Mucosa of gallbladder (tissue), 1 donor: Measurements from ENCODE around the gene MFAP2. TPM values are rescaled to one million over a fixed set of nuclear protein-coding genes. Genes with fewer than 3 reads are reported as not detected.
"Not testable (repeated sequence)": the region's sequence is repeated elsewhere in the genome, so short reads cannot be mapped to it uniquely, and the experiment has no call there.

Source experiments
- DNase-seq: peaks from one replicate; pipeline ENCODE4 v3.0.0-alpha.2; 2020; ENCODE audit warnings: low spot score
- total RNA-seq: library from RNA; stranded (reverse); gene quantifications from one replicate; pipeline ENCODE4 v1.2.1, GENCODE V29; 2021
- donor health status: DM: no; HTN: no; CAD: no.

Gene MFAP2
- total RNA-seq, 1 donor from 2014 or later: 19.8 TPM

DNA sequence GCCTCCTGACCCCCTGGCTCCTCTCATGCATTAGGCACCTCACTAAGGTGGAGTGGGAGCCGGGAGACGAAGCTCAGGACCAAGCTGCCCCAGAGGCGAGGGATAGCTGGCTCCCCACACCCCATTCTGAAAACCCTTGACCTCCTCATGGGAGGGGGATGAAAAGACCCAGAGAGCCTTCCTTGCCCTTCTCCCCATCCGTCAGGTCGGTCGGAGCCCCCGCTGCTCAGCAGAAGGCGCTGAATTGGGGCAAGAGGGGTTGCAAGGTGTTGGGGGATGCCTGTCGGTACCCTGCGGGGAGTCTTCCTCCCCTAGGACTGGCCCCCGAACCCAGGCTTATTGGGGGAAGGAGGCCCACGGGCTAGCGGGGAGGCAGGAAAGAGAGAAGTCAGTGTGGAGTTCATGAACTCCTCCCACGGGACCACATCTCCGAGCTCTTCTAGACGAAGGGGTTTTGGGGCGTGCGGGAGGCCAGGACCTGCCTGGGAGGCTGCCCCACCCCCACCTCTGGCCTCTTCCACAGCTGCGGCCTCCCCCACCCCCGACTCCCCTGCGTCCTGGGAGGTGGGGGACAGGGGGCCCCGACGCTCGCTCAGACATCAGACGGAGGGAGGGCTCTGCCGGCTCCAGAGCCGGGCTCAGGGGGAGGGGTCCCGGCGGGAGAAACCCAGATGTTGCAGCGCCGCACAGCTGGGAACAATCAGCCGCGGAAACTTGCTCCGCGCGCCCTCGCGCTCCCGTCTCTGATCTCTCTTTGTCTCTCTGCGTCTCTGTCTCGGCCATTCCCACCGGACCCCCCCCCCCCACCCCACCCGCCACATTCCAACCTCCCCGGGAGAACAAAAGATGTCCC, 719 bp downstream of the MFAP2 start:
- DNase-seq: no peak

- peak; percentile 72 for DNase-seq
These were observed 1.6 kb downstream of the MFAP2 start for GRCh38 chr1:16978567-16979474.

DNA sequence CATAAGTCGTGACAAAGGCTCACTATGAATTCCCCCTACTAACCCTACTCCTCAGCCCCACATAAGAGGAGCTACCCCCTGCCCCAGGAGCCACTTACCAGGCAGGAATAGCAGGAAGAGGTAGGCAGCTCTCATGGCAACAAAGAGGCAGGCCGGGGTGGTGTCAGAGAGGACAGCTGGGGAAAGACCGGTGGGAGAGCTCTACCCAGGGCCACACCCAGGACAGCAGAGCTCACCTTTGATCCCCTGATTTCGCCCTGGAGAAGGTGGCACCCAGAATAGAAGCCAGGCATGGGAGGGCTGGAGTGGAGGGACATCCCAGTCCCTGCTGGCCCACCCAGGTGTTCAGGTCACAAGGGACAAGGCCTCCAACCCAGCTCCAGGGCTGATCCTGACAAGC, 2.3 kb downstream of the MFAP2 start:
- no peak for DNase-seq

- no peak for DNase-seq
These were observed 3.0 kb downstream of the MFAP2 start for GRCh38 chr1:16977377-16977776.

- no peak for DNase-seq
These were observed 3.5 kb downstream of the MFAP2 start for GRCh38 chr1:16976966-16977365.

DNA sequence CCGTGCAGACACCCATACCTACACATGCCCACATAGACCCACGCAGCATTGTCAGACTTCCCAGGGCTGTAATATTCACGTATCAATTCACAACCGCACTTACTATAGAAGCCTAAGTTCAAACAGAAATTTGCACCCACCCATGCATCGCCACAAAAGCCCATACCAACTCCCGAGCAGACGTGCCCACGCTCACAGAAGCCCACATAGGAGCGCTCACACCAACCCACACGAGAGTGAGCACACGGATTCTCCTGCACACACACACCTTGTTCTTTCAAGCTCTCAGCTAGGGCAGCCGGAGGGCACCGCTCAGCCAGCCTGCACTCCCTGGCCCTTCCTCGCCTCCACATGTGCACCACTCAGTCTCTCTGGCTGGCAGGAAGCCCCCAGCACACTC, 4.6 kb downstream of the MFAP2 start:
- DNase-seq: no peak

- no peak for DNase-seq
These were observed 5.2 kb downstream of the MFAP2 start for GRCh38 chr1:16975211-16975610.

DNA sequence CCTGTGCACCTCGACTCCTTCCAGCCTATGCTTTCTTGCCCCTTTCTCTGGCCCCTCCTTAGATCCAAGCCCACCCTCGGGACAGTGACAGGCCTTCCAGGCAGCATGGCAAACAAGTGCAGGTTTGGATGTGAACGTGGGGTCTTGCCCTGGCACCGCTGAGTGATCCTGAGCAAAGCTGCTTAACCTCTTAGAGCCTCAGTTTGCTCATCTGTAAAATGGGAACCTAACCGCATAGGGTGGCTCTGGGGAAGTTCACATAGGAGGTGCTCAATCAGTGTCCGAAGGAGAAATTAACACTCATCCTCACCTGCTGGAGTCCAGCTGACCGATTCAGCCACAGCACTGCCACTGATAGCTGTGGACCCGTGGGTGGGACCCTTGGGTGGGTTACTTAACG, 7.2 kb downstream of the MFAP2 start:
- no peak for DNase-seq

- no peak for DNase-seq
These were observed 8.1 kb downstream of the MFAP2 start for GRCh38 chr1:16972189-16972895.

DNA sequence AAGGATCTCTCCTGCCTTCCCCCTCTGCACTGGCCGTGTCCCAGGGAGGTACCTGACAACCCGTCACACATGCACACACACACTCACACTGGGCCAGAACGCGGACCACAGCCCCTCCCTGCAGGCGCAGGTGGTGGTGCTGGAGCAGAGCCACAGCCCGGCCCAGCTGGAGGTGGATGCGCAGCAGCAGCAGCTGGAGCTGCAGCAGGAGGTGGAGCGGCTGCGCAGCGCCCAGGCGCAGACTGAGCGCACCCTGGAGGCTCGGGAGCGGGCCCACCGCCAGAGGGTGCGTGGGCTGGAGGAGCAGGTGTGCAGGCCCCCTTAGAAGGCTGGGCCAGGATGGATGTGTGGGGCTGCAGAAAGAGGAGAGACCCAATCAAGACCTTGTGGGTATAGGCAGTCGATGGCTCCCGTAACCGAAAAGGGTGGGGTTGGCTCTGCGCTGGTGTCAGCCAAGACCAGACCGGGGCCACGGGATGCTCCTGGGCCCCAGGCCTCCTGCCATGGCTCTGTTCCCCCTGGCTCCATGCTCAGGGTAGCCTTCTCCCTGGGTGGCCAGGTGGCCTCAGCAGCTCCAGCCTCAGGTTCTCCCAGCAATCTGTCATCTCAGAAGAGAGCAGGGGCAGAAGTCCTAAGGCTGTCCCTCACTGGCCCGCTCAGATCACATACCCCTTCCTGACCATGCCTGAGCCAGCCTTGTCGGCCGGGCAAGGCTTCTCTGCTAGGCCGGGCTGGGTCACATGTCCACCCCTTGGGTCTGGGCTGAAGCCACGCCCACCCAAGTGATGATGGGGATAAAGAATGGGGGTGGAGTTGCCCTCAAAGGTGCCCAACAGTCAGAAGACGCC, 8.9 kb downstream of the MFAP2 start:
- peak; percentile 35 for DNase-seq

DNA sequence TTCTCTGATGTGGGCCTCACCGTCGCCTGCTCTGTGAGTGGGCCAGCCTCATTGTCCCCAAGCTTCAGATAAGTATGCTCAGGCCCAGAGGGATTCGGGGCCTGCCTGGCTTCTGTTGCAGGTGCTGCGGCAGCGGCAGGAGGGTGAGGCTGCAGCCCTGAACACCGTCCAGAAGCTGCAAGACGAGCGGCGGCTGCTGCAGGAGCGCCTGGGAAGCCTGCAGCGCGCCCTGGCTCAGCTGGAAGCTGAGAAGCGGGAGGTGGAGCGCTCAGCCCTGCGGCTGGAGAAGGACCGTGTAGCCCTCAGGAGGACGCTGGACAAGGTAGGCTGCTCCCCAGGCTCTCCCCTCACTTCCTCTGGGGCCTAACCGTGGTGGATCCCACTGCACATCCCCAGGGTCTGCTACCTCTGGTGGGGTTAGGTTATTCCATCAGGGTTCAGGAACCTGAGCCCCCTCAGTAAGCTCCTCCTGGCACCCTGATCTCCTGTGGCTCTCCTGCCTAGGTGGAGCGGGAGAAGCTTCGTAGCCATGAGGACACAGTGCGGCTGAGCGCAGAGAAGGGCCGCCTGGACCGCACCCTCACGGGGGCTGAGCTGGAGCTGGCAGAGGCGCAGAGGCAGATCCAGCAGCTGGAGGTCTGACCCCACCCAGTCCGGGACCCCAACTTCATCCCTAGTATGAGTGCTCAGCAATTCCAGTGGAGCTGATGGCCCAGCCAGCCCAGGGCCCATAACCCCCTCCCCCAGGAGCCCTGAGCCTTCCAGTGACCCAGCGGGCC, 10.1 kb downstream of the MFAP2 start:
- no peak for DNase-seq

DNA sequence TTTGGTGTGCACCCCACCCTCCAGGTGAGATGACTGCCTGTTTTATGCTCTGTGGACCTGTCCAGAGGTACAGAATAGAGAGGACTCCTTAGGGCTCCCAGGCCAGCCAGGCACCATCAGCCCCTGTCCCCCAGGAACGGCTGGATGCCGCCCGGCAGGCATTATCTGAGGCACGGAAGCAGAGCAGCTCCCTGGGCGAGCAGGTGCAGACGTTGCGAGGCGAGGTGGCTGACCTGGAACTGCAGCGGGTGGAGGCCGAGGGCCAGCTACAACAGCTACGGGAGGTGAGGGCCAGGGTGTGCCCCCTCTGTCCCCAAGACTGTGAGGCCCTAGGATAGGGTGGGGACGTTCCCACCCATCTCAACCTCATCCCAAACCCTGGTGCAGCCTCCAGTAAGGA, 10.8 kb downstream of the MFAP2 start:
- DNase-seq: no peak

DNA sequence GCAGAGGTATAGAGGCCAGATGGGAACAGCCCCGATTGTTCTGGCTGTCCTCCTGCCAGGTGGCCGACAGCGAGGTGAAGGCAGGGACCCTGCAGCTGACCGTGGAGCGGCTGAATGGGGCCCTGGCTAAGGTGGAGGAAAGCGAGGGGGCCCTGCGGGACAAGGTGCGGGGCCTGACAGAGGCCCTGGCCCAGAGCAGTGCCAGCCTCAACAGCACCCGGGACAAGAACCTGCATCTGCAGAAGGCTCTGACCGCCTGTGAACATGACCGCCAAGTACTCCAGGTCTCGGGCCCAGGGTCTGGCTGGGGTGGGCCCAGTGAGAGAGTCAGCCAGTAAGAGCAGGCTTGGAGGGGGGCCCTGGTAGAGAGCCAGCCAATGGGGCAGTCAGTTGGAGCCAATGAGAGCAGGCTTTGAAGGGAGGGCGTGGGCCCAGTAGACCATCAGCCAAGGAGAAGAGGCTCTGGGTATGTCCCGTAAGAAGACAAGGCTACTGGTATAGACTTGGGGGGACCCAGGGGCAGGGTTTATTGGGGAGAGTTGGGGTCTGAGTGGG, 11.3 kb downstream of the MFAP2 start:
- DNase-seq: no peak

DNA sequence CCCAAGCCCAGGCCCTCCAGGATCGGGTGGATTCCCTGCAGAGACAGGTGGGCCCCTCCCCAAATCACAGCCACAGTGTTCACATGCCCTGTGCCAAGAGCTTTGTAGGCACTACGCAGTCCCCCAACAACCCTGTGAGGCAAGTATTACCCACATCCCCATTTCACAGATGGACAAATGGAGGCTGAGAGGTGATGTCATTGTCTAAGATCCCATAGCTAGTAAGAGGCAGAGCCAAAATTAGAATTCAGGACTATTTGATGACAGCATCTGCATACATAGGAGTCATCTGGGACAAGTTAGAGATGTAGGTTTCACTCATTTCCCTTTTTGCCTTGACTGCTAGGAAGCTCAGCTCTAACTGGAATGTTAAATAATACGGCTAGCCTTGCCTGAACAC, 12.0 kb downstream of the MFAP2 start:
- DNase-seq: no peak

DNA sequence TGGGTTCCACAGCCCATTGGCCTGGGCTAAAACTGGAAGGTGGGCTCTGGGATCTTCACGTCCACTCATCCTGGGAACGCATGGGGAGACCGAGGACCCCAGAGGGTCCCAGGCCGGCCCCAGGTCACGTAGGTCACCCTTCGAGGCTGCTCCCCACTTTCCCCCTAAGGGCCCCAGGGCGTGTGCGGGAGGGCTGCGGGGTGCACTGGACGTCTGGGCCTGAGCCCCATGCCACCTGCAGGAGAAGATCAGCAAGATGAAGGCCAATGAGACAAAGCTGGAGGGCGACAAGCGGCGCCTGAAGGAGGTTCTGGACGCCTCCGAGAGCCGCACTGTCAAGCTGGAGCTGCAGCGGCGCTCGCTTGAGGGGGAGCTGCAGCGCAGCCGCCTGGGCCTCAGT, 12.5 kb downstream of the MFAP2 start:
- DNase-seq: no peak

- DNase-seq: peak; percentile 30
These were observed 13.3 kb downstream of the MFAP2 start for GRCh38 chr1:16967095-16967575.

DNA sequence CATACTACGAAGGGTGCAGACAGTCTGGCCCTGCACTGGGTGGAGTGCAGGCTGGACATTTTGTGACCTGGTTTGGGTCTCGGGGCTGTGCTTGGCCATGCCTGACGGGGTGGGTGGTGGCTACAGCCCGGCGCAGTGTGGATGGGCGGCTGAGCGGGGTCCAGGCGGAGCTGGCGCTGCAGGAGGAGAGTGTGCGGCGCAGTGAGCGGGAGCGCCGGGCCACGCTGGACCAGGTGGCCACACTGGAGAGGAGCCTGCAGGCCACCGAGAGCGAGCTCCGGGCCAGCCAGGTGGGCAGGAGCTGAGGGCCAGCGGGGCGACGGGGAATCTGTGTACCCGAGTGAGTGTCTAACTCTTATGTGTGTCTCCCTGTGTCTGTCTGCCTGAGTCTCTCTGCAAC, 14.1 kb downstream of the MFAP2 start:
- no peak for DNase-seq

DNA sequence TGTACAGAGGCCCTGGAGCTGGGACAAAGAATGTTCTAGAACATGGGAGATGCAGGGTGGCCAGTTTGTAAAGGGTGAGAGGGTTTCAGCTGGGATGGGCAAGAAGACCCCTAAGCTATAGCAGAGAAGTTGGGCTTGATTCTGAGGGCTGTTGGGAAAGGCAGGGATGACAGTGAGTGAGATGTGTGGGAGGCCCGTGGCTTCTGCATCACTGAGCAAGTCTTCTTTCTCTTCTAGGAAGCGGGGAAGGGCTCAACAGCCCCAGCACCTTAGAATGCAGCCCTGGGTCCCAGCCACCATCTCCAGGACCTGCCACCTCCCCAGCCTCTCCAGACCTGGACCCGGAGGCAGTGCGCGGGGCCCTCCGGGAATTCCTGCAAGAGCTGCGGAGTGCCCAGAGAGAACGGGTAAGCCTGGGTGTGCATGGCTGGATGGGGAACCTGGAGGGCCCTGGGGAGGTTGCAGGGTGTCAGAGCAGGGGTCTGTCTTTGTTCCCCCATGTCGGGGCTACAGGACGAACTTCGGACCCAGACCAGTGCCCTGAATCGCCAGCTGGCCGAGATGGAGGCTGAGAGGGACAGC, 14.8 kb downstream of the MFAP2 start:
- DNase-seq: no peak

DNA sequence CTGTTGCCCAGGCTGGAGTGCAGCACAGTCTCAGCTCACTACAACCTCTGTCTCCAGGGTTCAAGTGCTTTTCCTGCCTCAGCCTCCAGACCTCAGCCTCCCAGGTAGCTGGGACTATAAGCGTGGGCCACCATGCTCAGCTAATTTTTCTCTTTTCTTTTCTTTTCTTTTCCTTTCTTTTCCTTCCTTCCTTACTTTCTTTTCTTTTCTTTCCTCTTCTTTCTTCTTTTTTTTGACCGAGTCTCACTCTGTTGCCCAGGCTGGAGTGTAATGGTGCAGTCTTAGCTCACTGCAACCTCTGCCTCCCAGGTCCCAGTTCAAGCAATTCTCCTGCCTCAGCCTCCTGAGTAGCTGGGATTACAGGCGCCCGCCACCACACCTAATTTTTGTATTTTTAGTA, 16.3 kb downstream of the MFAP2 start:
- not testable (repeated sequence) for DNase-seq
